HG02973 (cell line): ENCODE measurements around the gene RBM4.
A peak's percentile ranks its signal among the peaks of the same experiment; 100 is the strongest.
"Not testable (repeated sequence)": the region's sequence is repeated elsewhere in the genome, so short reads cannot be mapped to it uniquely, and the experiment has no call there.

ENCODE experiments used
- ATAC-seq: cut with Tn5 transposase; IDR thresholded peaks from one replicate; pipeline ENCODE4 v1.9.1; 2021; ENCODE audit warnings: moderate library complexity; ENCODE audit not compliant: unreplicated experiment

The RBM4 gene

GRCh38 chr11:66638177-66639065, at the start of gene RBM4:
RBM4 (plus strand) TSS chr11:66638703; CDS start chr11:66639712, 1,009 bp downstream.
- peak; percentile 86 for ATAC-seq

- not testable (repeated sequence) for ATAC-seq
These were observed 49.2 kb upstream of the RBM4 start for GRCh38 chr11:66589315-66589714.

- no peak for ATAC-seq
These were observed 48.4 kb upstream of the RBM4 start for GRCh38 chr11:66589996-66590675.

- ATAC-seq, result no peak
These were observed 47.3 kb upstream of the RBM4 start for GRCh38 chr11:66591175-66591574.

- ATAC-seq, result peak; percentile 86
These were observed 45.8 kb upstream of the RBM4 start, which contains the start of the genes CCDC87 and CCS for GRCh38 chr11:66592457-66593302. CCDC87 (minus strand) TSS chr11:66593063; CDS start chr11:66593015, 48 bp downstream. CCS (plus strand) TSS chr11:66593185; CDS start chr11:66593262, 77 bp downstream.

GRCh38 chr11:66593303-66593635, 45.2 kb upstream of the RBM4 start:
- peak; percentile 23 for ATAC-seq

GRCh38 chr11:66593650-66594049, 44.9 kb upstream of the RBM4 start:
- ATAC-seq, result no peak

GRCh38 chr11:66595245-66595904, 43.1 kb upstream of the RBM4 start:
- no peak for ATAC-seq

- ATAC-seq, result no peak
These were observed 39.5 kb upstream of the RBM4 start for GRCh38 chr11:66598993-66599392.

- ATAC-seq, result no peak
These were observed 38.3 kb upstream of the RBM4 start for GRCh38 chr11:66600219-66600618.

GRCh38 chr11:66600631-66601233, 37.8 kb upstream of the RBM4 start:
- no peak for ATAC-seq

- ATAC-seq, result no peak
These were observed 35.4 kb upstream of the RBM4 start for GRCh38 chr11:66603072-66603471.

GRCh38 chr11:66604155-66604554, 34.3 kb upstream of the RBM4 start:
- no peak for ATAC-seq

- ATAC-seq, result not testable (repeated sequence)
These were observed 31.9 kb upstream of the RBM4 start for GRCh38 chr11:66606608-66607007.

GRCh38 chr11:66607126-66607834, 31.2 kb upstream of the RBM4 start:
- ATAC-seq, result no peak

GRCh38 chr11:66609721-66610617, 28.5 kb upstream of the RBM4 start:
- ATAC-seq, result no peak

GRCh38 chr11:66612458-66612857, 26.0 kb upstream of the RBM4 start:
- ATAC-seq, result no peak

- ATAC-seq, result no peak
These were observed 24.4 kb upstream of the RBM4 start for GRCh38 chr11:66614073-66614472.
